ENCODE measurements around the gene UBA52. TPM values are rescaled to one million over a fixed set of nuclear protein-coding genes. Genes with fewer than 3 reads are reported as not detected.

The UBA52 gene
- total RNA-seq, 4 donors from 2014 or later = 371 to 644 (median 574) TPM

DNA sequence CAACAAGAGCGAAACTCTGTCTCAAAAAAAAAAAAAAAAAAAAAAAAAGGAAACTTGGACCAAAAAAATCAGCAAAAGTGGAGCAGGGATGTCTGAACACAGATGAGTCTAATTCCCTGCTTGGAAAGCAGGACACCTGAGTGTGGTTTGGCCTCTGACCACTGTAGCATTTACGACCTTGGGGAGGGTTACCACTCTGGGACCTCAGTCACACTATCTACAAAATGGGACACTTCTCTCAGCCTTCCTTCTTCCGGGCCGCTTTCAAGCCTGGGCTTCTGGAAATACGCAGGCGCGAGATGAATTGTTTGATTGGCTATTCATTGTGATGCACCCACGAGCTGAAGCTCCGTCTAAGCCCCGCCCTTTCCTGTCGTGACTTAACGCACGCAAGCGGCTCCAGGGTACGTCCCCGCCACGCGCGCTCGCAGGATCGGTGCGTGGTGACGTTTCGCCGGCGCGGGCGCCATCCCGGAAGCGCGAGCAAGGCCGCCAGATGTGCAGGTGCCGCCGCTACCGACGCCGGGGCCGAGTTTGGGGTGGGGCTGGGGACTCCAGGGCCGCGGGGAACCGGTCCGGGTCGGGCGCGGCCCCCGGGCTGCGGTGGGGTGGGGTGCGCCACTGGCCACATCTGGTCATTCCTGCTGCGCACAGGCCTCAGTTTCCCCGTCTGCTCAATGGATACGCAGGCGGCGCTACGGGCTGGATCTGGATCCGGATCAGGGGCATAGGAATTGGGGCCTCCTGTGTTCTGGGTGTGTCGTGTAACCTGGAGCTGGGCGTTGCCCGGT lies 14.1 kb upstream of the UBA52 start, which contains the start of gene KXD1:
Gene KXD1 (plus strand): TSS at position 460 of the 791 bp plus-strand sequence. CDS start 4,187 bp downstream, outside the sequence.
- ATAC-seq = peak; percentile 99
- peaks cover 0 to 11% of the 10 kb centered on the region in 2 donors for H3K36me3 ChIP-seq
- H3K4me1 ChIP-seq = peaks cover 0 to 41% (median 9%) of the 10 kb centered on the region in 3 donors
- TF ChIP-seq POLR2AphosphoS5 (IDR thresholded peaks at IDR 0.05) = peak; percentile 98
- no peak for TF ChIP-seq EP300 (IDR thresholded peaks at IDR 0.05)
- TF ChIP-seq, protein P1, sequence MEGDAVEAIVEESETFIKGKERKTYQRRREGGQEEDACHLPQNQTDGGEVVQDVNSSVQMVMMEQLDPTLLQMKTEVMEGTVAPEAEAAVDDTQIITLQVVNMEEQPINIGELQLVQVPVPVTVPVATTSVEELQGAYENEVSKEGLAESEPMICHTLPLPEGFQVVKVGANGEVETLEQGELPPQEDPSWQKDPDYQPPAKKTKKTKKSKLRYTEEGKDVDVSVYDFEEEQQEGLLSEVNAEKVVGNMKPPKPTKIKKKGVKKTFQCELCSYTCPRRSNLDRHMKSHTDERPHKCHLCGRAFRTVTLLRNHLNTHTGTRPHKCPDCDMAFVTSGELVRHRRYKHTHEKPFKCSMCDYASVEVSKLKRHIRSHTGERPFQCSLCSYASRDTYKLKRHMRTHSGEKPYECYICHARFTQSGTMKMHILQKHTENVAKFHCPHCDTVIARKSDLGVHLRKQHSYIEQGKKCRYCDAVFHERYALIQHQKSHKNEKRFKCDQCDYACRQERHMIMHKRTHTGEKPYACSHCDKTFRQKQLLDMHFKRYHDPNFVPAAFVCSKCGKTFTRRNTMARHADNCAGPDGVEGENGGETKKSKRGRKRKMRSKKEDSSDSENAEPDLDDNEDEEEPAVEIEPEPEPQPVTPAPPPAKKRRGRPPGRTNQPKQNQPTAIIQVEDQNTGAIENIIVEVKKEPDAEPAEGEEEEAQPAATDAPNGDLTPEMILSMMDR (IDR thresholded peaks at IDR 0.05) = peak in 2 of 4 experiments; percentile 7 to 11
- peak; percentile 78 to 80 for TF ChIP-seq POLR2A (IDR thresholded peaks at IDR 0.05)
- H3K9me3 ChIP-seq = no peaks in the 10 kb centered on the region
- no peaks in the 10 kb centered on the region for H3K27me3 ChIP-seq
- H3K4me3 ChIP-seq = peak within 1 kb of the TSS; percentile 85 to 97
- peak within 1 kb of the TSS; percentile 96 to 100 (median 98) for H3K27ac ChIP-seq
- WGBS, 2 donors (ENCODE audit: low coverage in 1 of 2) = 0% methylated on average over 1 to 6 of the region's 58 CpGs

DNA sequence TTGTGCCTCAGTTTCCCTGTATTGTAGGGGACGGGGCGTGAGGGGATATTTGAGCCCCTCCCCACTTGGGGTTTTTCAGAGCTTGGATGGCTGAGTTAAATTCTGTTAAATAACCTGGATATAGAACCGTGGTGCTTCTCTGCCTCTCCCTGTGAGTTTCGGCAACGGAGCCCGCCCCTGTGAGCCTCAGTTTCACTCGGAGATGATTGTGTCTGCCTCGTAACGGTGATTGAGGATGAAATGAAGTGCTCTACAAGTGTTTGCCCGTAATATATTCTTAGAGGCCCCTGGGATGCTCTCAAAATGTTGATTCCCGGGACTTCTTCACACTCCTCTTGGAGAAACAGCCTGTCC lies 13.5 kb upstream of the UBA52 start:
- H3K9me3 ChIP-seq = no peaks in the 10 kb centered on the region
- peaks cover 0 to 42% (median 9%) of the 10 kb centered on the region in 3 donors for H3K4me1 ChIP-seq
- TF ChIP-seq, protein P1 (IDR thresholded peaks at IDR 0.05) = no peak
- TF ChIP-seq EP300 (IDR thresholded peaks at IDR 0.05) (no peak), POLR2AphosphoS5 (IDR thresholded peaks at IDR 0.05) (no peak), POLR2A (IDR thresholded peaks at IDR 0.05) (no peak)
- no peak for ATAC-seq
- H3K4me3 ChIP-seq = peak overlapping the region; percentile 85 to 97
- 1 to 13% methylated on average over 8 to 11 of the region's 11 CpGs for WGBS, 2 donors (ENCODE audit: low coverage in 1 of 2)
- peaks cover 0 to 17% of the 10 kb centered on the region in 2 donors for H3K36me3 ChIP-seq
- H3K27ac ChIP-seq = peak overlapping the region; percentile 96 to 100 (median 98)
- no peaks in the 10 kb centered on the region for H3K27me3 ChIP-seq

DNA sequence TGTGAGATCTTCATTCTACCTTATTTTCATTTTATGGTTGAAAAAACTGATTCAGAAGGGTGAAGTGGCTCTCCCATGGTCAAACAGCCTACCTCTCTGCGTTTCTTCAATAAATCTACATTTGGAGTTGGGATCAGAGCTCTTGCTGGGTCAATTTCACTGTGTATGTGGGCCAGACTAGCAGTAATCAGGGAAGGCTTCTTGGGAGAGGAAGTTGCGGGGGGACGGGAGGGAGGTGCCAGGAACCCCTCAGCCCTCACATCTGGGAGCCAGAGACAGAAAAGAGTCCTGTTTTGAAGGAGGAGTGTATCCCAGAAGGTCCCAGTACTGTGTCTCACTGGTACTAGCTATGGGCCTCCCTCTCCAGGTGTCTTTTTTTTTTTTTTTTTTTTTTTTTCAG lies 13.1 kb upstream of the UBA52 start:
- H3K9me3 ChIP-seq = no peaks in the 10 kb centered on the region
- no peak for TF ChIP-seq POLR2A (IDR thresholded peaks at IDR 0.05)
- TF ChIP-seq, protein P1 (IDR thresholded peaks at IDR 0.05) = no peak
- no peak for TF ChIP-seq POLR2AphosphoS5 (IDR thresholded peaks at IDR 0.05)
- no peak for TF ChIP-seq EP300 (IDR thresholded peaks at IDR 0.05)
- peaks cover 0 to 21% of the 10 kb centered on the region in 2 donors for H3K36me3 ChIP-seq
- 28 to 47% methylated on average over 3 of the region's 3 CpGs for WGBS, 2 donors (ENCODE audit: low coverage in 1 of 2)
- peaks cover 0 to 42% (median 9%) of the 10 kb centered on the region in 3 donors for H3K4me1 ChIP-seq
- H3K27ac ChIP-seq = peak overlapping the region; percentile 96 to 100 (median 98)
- peak overlapping the region; percentile 85 to 97 for H3K4me3 ChIP-seq
- ATAC-seq = no peak
- no peaks in the 10 kb centered on the region for H3K27me3 ChIP-seq

DNA sequence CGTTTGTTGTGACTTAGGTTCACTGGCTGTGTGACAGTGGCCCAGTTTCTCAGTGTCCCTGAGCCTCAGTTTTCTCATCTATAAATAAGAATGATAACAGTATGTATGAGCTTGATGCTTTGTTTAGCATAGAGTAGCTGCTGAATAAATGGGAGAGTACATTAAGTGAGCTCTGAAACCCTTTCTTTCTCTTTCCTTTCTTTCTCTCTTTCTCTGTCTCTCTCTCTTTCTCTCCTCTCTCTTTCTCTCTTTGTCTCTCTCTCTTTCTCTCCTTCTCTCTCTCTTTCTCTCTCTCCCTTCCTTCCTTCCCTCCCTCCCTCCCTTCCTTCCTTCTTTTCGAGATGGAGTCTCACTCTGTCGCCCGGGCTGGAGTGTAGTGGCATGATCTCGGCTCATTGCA lies 12.0 kb upstream of the UBA52 start:
- peaks cover 0 to 42% (median 9%) of the 10 kb centered on the region in 3 donors for H3K4me1 ChIP-seq
- 28 to 55% methylated on average over 2 to 4 of the region's 5 CpGs for WGBS, 2 donors (ENCODE audit: low coverage in 1 of 2)
- no peak for ATAC-seq
- H3K4me3 ChIP-seq = no peak overlapping the region
- H3K9me3 ChIP-seq = no peaks in the 10 kb centered on the region
- TF ChIP-seq EP300 (IDR thresholded peaks at IDR 0.05) = no peak
- TF ChIP-seq, protein P1 (IDR thresholded peaks at IDR 0.05) = no peak
- no peak for TF ChIP-seq POLR2AphosphoS5 (IDR thresholded peaks at IDR 0.05)
- TF ChIP-seq POLR2A (IDR thresholded peaks at IDR 0.05) = no peak
- H3K27ac ChIP-seq = peak overlapping the region in 3 of 4 donors; percentile 14 to 98 (median 32)
- H3K36me3 ChIP-seq = peaks cover 0 to 32% of the 10 kb centered on the region in 2 donors
- H3K27me3 ChIP-seq = no peaks in the 10 kb centered on the region

All from gastroesophageal sphincter (tissue), 4 donors.